WTC11 (cell line): ENCODE measurements around the gene NDUFAF4. TPM values are rescaled to one million over a fixed set of nuclear protein-coding genes. Genes with fewer than 3 reads are reported as not detected.

Experiments used
- ATAC-seq: fragments of 200-7000 bp; cut with Tn5 transposase; 2 replicates; pipeline ENCODE4 v1.10.0; 2021; ENCODE audit warnings: mild to moderate bottlenecking, moderate library complexity
- CTCF ChIA-PET: fragments of 300-600 bp; sonication (Branson Sonifier 250); formaldehyde crosslinking; loops from one replicate; lab custom pipeline; 2021; ENCODE audit warnings: antibody characterized with exemption; lab: Charles Lee
- POLR2A ChIA-PET: fragments of 350-600 bp; sonication (Branson Sonifier 250); formaldehyde crosslinking; loops from one replicate; lab custom pipeline; 2021; ENCODE audit warnings: antibody characterized with exemption; lab: Charles Lee
- DNase-seq: peaks from one replicate; pipeline ENCODE4 v3.0.0; 2021; ENCODE audit warnings: low spot score
- H3K27ac Mint-ChIP-seq: 2 replicates; pipeline ENCODE4 v1.8.0; 2021; ENCODE audit warnings: mixed read lengths
- H3K27me3 Mint-ChIP-seq: 2 replicates; pipeline ENCODE4 v1.8.0; 2021; ENCODE audit warnings: low read depth, mild to moderate bottlenecking, moderate library complexity, mixed read lengths
- H3K36me3 Mint-ChIP-seq: 2 replicates; pipeline ENCODE4 v1.8.0; 2021; ENCODE audit warnings: mixed read lengths
- H3K4me1 Mint-ChIP-seq: 2 replicates; pipeline ENCODE4 v1.8.0; 2022; ENCODE audit warnings: mixed read lengths
- H3K4me3 Mint-ChIP-seq: 2 replicates; pipeline ENCODE4 v1.8.0; 2021; ENCODE audit warnings: mild to moderate bottlenecking, moderate library complexity, mixed read lengths
- H3K9me3 Mint-ChIP-seq: 2 replicates; pipeline ENCODE4 v1.8.0; 2021; ENCODE audit warnings: mixed read lengths
- ETV6 ChIP-seq: sonication (generic); formaldehyde crosslinking; IDR thresholded peaks from 2 replicates; pipeline ENCODE4 v1.8.1; 2022; ENCODE audit warnings: mild to moderate bottlenecking, missing genetic modification reagents
- FOXJ3 ChIP-seq: sonication (generic); formaldehyde crosslinking; IDR thresholded peaks from 2 replicates; pipeline ENCODE4 v1.9.0; 2021; ENCODE audit warnings: missing genetic modification reagents, mild to moderate bottlenecking, borderline replicate concordance
- FOXK1 ChIP-seq: sonication (generic); formaldehyde crosslinking; IDR thresholded peaks from 2 replicates; pipeline ENCODE4 v1.8.0; 2022; ENCODE audit warnings: mild to moderate bottlenecking, moderate library complexity, missing genetic modification reagents
- FOXP1 ChIP-seq: sonication (generic); formaldehyde crosslinking; IDR thresholded peaks from 2 replicates; pipeline ENCODE4 v1.8.0; 2022; ENCODE audit warnings: missing genetic modification reagents, mild to moderate bottlenecking, moderate library complexity, borderline replicate concordance
- GTF2I ChIP-seq: fragments of 250-450 bp; sonication (Bioruptor Pico); conservative IDR thresholded peaks from 2 replicates; pipeline ENCODE4 v1.4.0; 2021; ENCODE audit warnings: mild to moderate bottlenecking
- OVOL2 ChIP-seq: fragments of 250-450 bp; sonication (Bioruptor Pico); IDR thresholded peaks from 2 replicates; pipeline ENCODE4 v1.9.0; 2021; ENCODE audit warnings: mild to moderate bottlenecking, borderline replicate concordance
- PRRX2 ChIP-seq: fragments of 250-450 bp; sonication (Bioruptor Pico); IDR thresholded peaks from 2 replicates; pipeline ENCODE4 v1.8.0; 2021; ENCODE audit warnings: mild to moderate bottlenecking
- ZNF219 ChIP-seq: sonication (generic); formaldehyde crosslinking; IDR thresholded peaks from 2 replicates; pipeline ENCODE4 v1.8.0; 2023; ENCODE audit warnings: missing genetic modification reagents, mild to moderate bottlenecking, borderline replicate concordance
- ZNF232 ChIP-seq: sonication (generic); formaldehyde crosslinking; IDR thresholded peaks from 2 replicates; pipeline ENCODE4 v1.8.0; 2022; ENCODE audit warnings: mild to moderate bottlenecking, missing genetic modification reagents
- ZNF263 ChIP-seq: sonication (generic); formaldehyde crosslinking; IDR thresholded peaks from 2 replicates; pipeline ENCODE4 v1.8.1; 2022; ENCODE audit warnings: low read depth, mild to moderate bottlenecking, moderate library complexity, missing genetic modification reagents
- total RNA-seq: library from RNA; stranded (reverse); gene quantifications from 3 replicates; pipeline ENCODE4 v1.2.3, GENCODE V29; 2021
- TF ChIP-seq, protein P1 (sequence below): fragments of 250-450 bp; sonication (Bioruptor Pico); IDR thresholded peaks from 2 replicates; pipeline ENCODE4 v1.9.0; 2021; ENCODE audit warnings: mild to moderate bottlenecking, borderline replicate concordance
- TF ChIP-seq, protein P2 (sequence below): sonication (generic); formaldehyde crosslinking; IDR thresholded peaks from 2 replicates; pipeline ENCODE4 v1.8.1; 2023; ENCODE audit warnings: mild to moderate bottlenecking, missing genetic modification reagents
- TF ChIP-seq, protein P3 (sequence below): sonication (generic); formaldehyde crosslinking; IDR thresholded peaks from 2 replicates; pipeline ENCODE4 v1.8.1; 2022; ENCODE audit warnings: mild to moderate bottlenecking, moderate library complexity, missing genetic modification reagents
- TF ChIP-seq, protein P4 (sequence below): fragments of 250-450 bp; sonication (Bioruptor Pico); IDR thresholded peaks from 2 replicates; pipeline ENCODE4 v1.8.0; 2021; ENCODE audit warnings: mild to moderate bottlenecking
- TF ChIP-seq, protein P5 (sequence below): sonication (generic); formaldehyde crosslinking; IDR thresholded peaks from 2 replicates; pipeline ENCODE4 v1.8.1; 2022; ENCODE audit warnings: mild to moderate bottlenecking, missing genetic modification reagents, moderate library complexity, borderline replicate concordance
- TF ChIP-seq, protein P6 (sequence below): sonication (generic); formaldehyde crosslinking; IDR thresholded peaks from 2 replicates; pipeline ENCODE4 v1.8.0; 2023; ENCODE audit warnings: missing genetic modification reagents, mild to moderate bottlenecking, borderline replicate concordance
- TF ChIP-seq, protein P7 (sequence below): fragments of 250-450 bp; sonication (Bioruptor Pico); IDR thresholded peaks from 2 replicates; pipeline ENCODE4 v1.9.0; 2021; ENCODE audit warnings: moderate library complexity, mild to moderate bottlenecking, inconsistent platforms, borderline replicate concordance

Gene NDUFAF4
- total RNA-seq, 1 experiment from 2014 or later: 75.8 TPM

DNA sequence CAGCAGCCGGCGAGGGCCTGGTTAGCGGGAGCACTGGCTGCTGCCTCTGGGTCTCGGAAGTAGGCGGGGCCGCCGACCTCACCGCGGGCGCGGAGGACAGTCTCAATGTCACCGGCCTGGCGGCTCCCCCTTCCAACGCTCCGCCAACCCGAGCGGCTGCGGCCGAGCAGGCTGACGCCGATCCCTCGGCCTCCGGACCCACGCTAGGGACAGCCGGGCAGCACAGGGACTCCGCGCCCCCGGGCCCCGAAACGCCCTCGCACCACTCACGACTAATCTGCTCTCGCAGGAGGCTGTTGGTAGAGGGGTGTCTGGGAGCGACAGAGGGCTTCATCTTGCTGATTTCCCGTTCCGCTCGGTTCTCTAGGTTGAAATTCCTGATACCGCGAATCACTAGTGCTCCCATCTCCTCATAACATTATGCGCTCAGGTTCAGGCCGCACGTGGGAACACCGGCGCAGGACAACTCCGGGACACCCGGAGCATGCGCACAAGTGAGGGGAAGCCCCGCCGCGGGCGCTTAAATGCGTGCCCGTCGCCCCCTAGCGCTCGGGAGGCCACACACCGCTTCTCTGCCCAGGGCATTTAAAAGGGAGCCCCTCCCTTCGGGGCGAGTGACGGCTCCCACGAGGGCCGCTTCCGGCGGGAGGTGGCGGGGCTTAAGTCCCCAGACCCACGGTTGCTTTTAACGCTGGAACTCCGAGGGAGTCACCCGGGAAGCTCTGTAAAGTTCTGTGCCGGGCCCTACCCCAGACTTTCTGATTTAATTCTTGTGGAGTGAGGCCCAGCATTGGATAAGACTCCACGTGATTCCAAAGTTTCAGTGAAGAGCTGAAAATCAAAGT, at the start of gene NDUFAF4 (continued):
- peak; percentile 67 for TF ChIP-seq FOXK1 (CRISPR knock-in tag)
- TF ChIP-seq, all 79 proteins: peak for 15

DNA sequence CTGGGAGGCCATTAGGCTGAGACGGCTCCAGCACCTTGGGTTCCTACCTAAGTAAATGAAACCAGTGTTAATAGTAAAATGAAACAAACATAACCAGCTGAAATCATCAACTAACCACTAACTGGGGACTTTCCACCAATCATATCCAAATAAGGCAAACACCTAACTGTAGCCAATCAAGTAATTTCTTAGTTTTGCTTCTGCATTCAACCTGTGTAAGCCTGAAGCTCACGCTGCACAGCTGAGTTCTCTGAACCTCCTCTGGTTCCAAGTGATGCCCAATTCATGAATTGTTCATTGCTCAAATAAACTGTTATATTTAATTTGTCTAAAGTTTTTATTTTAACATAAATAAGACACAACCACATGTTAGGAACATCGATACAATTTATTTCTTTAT, 49.4 kb upstream of the NDUFAF4 start:
- no peak overlapping the region for H3K4me3 Mint-ChIP-seq
- no peak for DNase-seq
- ATAC-seq: no peak
- ChIA-PET CTCF (no interaction called here), POLR2A (no interaction called here)
- no peak overlapping the region for H3K27ac Mint-ChIP-seq
- peaks cover 5% of the 10 kb centered on the region for H3K4me1 Mint-ChIP-seq
- no peaks in the 10 kb centered on the region for H3K9me3 Mint-ChIP-seq
- no peaks in the 10 kb centered on the region for H3K36me3 Mint-ChIP-seq
- H3K27me3 Mint-ChIP-seq: no peaks in the 10 kb centered on the region; the same call in 1 of the 2 replicates
- TF ChIP-seq ZNF219: no peak
- no peak for TF ChIP-seq PRRX2 (CRISPR knock-in tag)
- no peak for TF ChIP-seq ZNF263 (CRISPR knock-in tag)
- TF ChIP-seq, protein P1, sequence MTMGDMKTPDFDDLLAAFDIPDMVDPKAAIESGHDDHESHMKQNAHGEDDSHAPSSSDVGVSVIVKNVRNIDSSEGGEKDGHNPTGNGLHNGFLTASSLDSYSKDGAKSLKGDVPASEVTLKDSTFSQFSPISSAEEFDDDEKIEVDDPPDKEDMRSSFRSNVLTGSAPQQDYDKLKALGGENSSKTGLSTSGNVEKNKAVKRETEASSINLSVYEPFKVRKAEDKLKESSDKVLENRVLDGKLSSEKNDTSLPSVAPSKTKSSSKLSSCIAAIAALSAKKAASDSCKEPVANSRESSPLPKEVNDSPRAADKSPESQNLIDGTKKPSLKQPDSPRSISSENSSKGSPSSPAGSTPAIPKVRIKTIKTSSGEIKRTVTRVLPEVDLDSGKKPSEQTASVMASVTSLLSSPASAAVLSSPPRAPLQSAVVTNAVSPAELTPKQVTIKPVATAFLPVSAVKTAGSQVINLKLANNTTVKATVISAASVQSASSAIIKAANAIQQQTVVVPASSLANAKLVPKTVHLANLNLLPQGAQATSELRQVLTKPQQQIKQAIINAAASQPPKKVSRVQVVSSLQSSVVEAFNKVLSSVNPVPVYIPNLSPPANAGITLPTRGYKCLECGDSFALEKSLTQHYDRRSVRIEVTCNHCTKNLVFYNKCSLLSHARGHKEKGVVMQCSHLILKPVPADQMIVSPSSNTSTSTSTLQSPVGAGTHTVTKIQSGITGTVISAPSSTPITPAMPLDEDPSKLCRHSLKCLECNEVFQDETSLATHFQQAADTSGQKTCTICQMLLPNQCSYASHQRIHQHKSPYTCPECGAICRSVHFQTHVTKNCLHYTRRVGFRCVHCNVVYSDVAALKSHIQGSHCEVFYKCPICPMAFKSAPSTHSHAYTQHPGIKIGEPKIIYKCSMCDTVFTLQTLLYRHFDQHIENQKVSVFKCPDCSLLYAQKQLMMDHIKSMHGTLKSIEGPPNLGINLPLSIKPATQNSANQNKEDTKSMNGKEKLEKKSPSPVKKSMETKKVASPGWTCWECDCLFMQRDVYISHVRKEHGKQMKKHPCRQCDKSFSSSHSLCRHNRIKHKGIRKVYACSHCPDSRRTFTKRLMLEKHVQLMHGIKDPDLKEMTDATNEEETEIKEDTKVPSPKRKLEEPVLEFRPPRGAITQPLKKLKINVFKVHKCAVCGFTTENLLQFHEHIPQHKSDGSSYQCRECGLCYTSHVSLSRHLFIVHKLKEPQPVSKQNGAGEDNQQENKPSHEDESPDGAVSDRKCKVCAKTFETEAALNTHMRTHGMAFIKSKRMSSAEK (CRISPR knock-in tag): no peak
- no peak for TF ChIP-seq ETV6 (CRISPR knock-in tag)
- TF ChIP-seq FOXJ3 (CRISPR knock-in tag): no peak
- no peak for TF ChIP-seq OVOL2 (CRISPR knock-in tag)
- TF ChIP-seq, protein P2, sequence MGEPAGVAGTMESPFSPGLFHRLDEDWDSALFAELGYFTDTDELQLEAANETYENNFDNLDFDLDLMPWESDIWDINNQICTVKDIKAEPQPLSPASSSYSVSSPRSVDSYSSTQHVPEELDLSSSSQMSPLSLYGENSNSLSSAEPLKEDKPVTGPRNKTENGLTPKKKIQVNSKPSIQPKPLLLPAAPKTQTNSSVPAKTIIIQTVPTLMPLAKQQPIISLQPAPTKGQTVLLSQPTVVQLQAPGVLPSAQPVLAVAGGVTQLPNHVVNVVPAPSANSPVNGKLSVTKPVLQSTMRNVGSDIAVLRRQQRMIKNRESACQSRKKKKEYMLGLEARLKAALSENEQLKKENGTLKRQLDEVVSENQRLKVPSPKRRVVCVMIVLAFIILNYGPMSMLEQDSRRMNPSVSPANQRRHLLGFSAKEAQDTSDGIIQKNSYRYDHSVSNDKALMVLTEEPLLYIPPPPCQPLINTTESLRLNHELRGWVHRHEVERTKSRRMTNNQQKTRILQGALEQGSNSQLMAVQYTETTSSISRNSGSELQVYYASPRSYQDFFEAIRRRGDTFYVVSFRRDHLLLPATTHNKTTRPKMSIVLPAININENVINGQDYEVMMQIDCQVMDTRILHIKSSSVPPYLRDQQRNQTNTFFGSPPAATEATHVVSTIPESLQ (CRISPR knock-in tag): no peak
- no peak for TF ChIP-seq FOXP1 (CRISPR knock-in tag)
- TF ChIP-seq GTF2I: no peak
- TF ChIP-seq, protein P3, sequence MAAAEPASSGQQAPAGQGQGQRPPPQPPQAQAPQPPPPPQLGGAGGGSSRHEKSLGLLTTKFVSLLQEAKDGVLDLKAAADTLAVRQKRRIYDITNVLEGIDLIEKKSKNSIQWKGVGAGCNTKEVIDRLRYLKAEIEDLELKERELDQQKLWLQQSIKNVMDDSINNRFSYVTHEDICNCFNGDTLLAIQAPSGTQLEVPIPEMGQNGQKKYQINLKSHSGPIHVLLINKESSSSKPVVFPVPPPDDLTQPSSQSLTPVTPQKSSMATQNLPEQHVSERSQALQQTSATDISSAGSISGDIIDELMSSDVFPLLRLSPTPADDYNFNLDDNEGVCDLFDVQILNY (CRISPR knock-in tag): no peak
- TF ChIP-seq ZNF232: no peak
- TF ChIP-seq, protein P4, sequence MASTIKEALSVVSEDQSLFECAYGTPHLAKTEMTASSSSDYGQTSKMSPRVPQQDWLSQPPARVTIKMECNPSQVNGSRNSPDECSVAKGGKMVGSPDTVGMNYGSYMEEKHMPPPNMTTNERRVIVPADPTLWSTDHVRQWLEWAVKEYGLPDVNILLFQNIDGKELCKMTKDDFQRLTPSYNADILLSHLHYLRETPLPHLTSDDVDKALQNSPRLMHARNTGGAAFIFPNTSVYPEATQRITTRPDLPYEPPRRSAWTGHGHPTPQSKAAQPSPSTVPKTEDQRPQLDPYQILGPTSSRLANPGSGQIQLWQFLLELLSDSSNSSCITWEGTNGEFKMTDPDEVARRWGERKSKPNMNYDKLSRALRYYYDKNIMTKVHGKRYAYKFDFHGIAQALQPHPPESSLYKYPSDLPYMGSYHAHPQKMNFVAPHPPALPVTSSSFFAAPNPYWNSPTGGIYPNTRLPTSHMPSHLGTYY (CRISPR knock-in tag): no peak
- TF ChIP-seq, protein P5, sequence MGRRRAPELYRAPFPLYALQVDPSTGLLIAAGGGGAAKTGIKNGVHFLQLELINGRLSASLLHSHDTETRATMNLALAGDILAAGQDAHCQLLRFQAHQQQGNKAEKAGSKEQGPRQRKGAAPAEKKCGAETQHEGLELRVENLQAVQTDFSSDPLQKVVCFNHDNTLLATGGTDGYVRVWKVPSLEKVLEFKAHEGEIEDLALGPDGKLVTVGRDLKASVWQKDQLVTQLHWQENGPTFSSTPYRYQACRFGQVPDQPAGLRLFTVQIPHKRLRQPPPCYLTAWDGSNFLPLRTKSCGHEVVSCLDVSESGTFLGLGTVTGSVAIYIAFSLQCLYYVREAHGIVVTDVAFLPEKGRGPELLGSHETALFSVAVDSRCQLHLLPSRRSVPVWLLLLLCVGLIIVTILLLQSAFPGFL: no peak
- TF ChIP-seq, protein P6, sequence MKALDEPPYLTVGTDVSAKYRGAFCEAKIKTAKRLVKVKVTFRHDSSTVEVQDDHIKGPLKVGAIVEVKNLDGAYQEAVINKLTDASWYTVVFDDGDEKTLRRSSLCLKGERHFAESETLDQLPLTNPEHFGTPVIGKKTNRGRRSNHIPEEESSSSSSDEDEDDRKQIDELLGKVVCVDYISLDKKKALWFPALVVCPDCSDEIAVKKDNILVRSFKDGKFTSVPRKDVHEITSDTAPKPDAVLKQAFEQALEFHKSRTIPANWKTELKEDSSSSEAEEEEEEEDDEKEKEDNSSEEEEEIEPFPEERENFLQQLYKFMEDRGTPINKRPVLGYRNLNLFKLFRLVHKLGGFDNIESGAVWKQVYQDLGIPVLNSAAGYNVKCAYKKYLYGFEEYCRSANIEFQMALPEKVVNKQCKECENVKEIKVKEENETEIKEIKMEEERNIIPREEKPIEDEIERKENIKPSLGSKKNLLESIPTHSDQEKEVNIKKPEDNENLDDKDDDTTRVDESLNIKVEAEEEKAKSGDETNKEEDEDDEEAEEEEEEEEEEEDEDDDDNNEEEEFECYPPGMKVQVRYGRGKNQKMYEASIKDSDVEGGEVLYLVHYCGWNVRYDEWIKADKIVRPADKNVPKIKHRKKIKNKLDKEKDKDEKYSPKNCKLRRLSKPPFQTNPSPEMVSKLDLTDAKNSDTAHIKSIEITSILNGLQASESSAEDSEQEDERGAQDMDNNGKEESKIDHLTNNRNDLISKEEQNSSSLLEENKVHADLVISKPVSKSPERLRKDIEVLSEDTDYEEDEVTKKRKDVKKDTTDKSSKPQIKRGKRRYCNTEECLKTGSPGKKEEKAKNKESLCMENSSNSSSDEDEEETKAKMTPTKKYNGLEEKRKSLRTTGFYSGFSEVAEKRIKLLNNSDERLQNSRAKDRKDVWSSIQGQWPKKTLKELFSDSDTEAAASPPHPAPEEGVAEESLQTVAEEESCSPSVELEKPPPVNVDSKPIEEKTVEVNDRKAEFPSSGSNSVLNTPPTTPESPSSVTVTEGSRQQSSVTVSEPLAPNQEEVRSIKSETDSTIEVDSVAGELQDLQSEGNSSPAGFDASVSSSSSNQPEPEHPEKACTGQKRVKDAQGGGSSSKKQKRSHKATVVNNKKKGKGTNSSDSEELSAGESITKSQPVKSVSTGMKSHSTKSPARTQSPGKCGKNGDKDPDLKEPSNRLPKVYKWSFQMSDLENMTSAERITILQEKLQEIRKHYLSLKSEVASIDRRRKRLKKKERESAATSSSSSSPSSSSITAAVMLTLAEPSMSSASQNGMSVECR (CRISPR knock-in tag): no peak
- TF ChIP-seq, protein P7, sequence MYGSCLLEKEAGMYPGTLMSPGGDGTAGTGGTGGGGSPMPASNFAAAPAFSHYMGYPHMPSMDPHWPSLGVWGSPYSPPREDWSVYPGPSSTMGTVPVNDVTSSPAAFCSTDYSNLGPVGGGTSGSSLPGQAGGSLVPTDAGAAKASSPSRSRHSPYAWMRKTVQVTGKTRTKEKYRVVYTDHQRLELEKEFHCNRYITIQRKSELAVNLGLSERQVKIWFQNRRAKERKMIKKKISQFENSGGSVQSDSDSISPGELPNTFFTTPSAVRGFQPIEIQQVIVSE (CRISPR knock-in tag): no peak
